GM19372 (cell line): ENCODE results near the gene DAPK3.
"Not testable (repeated sequence)": the region's sequence is repeated elsewhere in the genome, so short reads cannot be mapped to it uniquely, and the experiment has no call there.

Experiments
- ATAC-seq: cut with Tn5 transposase; IDR thresholded peaks from one replicate; pipeline ENCODE4 v1.9.1; 2021; ENCODE audit warnings: mild to moderate bottlenecking, low read depth, moderate library complexity; ENCODE audit not compliant: unreplicated experiment

DAPK3 gene

DNA sequence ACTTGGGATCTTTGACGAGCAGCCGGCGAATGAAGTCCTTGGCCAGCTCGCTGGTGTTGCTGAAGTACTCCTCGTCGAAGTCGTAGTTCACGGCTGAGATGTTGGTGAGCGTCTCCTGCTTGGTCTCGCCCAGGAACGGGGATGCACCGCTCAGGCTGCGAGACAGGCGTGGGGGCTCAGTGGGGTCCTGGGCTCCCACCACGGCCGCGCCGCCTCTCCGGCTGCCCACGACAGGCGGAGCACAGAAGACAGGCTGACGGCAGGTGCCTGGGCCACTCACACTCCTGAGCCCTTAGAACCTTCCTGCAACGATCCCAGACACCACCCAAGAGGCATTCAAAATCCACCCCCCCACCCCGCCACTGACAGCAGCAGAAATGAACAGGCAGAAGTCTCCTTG, 9.9 kb downstream of the DAPK3 start:
- no peak for ATAC-seq

- ATAC-seq = no peak
Observed at GRCh38 chr19:3959766-3960131, 11.2 kb downstream of the DAPK3 start.

- no peak for ATAC-seq
Observed at GRCh38 chr19:3958836-3959765, 11.8 kb downstream of the DAPK3 start.

DNA sequence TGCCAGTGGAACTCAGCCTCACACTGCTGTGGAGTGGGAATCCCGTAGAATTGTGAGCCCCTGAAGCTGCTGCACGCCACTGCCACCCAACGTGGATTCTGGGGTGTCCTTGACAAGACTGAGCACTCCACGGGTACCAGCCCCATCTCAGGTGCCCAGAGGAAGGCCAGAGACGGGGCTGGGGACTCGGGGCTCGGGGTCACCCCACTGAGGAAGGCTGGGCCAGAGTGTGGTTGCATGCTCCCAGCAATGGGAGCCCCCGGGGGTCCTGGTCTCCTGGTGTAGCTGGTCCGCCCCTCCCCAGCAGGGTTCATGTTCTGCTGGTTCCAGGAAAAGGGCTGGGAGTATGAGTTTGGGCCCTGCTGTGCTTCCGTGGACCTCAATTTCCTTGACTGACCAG, 15.2 kb downstream of the DAPK3 start:
- ATAC-seq = no peak

DNA sequence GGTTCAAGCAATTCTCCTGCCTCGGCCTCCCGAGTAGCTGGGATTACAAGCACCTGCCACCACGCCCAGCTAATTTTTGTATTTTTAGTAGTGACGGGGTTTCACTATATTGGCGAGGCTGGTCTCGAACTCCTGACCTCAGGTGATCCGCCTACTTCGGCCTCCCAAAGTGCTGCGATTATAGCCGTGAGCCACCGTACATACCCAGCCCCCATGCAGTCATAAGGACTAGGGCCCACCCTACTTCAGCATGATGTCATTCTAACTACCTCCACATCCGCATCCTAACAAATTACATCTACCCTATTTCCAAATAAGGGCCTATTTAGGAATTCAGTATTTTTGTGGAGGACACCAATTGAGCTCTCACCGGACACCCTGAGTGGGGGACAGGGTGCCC, 15.6 kb downstream of the DAPK3 start:
- not testable (repeated sequence) for ATAC-seq

- no peak for ATAC-seq
Observed at GRCh38 chr19:3954107-3954506, 16.8 kb downstream of the DAPK3 start.

DNA sequence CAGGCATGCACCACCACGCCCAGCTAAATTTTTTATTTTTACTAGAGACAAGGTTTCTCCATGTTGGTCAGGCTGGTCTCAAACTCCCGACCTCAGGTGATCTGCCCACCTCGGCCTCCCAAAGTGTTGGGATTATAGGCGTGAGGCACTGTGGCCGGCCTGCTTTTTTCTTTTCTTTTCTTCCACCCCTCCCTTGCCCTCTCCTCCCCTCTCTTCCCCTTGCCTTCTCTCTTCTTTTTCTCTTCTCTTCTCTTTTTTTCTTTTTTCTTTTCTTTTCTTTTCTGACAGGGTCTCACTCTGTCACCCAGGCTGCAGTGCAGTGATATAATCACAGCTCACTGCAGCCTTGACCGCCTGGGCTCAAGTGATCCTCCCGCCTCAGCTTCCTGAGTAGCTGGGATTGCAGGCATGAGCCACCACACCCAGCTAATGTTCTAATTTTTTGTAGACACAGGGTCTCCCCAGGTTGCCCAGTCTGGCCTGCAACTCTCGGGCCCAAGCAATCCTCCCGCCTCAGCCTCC, 18.1 kb downstream of the DAPK3 start:
- not testable (repeated sequence) for ATAC-seq

- ATAC-seq = no peak
Observed at GRCh38 chr19:3950871-3951861, 19.7 kb downstream of the DAPK3 start.

DNA sequence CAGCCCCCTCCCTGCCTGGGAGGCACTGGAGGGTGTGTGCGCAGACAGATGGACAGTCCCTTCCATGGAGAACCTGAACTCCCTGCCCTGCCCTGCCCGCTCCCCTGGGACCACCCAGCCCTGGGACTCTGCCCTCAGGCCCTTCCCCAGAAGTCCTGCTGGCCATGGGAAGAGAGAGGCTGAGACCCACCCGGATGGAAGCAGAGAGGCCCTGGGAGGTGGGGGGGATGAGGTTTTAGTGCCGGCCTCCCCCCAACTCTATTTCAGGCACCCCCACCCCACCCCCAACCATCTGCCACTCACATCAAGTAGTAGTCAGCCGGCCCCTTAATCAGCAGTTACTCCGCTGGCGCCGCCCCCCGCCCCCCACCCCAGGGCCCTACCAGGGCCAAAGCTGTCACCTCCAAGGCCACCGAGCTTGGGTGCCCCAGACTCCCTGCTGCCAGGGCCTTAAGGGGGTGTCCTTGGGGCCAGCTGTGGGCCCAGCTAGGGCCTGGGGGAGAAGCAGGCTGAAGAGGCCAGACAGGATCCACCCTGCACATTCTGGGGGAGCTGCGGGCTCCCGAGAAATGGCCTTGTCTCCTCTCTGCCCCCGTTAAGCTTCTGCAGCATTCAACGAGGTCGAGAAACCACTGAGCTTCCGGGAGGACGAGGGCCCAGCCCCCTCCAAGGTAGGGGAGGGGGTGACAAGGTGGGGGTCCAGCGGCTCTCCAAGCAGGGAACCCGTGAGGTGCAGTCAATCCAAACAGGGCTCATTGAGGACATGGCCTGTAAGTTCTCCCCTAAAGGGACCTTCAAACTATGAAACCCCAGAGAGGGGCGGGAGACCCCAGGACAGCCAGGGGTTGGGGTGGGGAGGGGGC, 20.7 kb downstream of the DAPK3 start:
- no peak for ATAC-seq

- ATAC-seq = no peak
Observed at GRCh38 chr19:3949294-3949693, 21.6 kb downstream of the DAPK3 start.

DNA sequence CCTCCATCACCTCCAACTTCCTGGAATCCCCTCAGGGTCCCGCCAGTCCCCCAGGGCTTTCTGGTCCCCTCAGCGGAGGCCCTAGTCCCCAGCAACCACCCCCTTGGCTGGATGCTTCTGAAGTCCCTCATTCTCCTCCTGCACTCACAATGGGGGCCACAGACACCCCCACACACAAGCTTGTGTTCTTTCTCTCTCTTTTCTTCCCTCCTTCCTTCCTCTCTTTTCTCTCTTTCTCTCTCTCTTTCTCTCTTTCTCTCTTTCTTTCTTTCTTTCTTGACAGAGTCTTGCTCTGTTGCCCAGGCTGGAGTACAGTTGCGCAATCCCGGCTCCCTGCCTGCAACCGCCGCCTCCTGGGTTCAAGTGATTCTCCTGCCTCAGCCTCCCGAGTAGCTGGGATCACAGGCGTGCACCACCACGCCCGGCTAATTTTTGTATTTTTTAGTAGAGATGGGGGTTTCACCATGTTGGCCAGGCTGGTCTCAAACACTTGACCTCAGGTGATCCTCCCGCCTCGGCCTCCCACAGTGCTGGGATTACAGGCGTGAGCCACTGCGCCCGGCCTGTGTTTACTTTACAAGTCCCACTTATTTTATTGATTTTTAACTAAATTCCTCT, 23.5 kb downstream of the DAPK3 start:
- ATAC-seq = not testable (repeated sequence)

DNA sequence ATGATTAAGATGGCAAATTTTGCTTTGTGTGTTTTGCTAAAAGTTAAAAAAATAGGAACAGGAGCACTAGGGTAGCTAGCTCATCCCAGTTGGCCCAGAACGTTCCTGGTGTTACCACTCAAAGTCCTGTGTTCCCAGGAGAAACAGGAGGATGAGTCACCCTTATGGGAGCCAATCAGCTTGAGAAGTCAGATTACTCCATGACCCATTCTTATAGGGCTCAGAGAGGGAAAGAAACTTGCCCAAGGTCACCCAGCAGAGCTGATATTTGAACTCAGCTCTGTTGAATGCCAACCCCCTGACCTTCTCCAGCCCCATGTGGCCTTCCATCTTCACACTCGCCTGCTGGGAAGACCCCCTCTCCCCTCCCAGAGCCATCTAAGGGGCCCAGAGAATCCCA, 25.1 kb downstream of the DAPK3 start:
- ATAC-seq = no peak

DNA sequence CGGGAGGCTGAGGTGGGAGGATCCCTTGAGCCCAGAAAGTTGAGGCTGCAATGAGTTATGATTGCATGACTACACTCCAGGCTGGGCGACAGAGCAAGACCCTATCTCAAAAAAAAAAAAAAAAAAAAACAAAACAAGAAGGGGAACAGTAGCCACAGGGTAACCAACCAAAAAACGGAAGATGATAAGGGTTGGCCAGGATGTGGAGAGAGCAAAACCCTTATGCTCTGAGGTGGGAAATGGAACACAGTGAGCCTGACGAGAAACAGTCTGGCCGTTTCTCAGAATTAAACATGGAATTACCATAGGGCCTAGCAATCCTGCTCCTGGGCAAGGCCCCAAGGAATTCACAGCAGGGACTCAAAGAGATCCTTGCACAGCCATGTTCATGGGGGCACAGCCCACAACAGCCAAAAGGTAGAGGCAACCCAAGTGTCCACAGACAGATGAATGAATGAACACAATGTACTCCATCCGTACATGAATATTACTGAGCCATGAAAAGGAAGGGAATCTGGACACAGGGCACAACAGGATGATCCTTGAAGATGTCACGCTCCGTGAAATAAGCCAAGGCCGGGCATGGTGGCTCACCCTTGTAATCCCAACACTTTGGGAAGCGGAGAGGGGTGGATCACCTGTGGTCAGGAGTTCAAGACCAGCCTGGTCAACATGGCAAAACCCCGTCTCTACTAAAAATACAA, 26.7 kb downstream of the DAPK3 start:
- ATAC-seq = no peak

DNA sequence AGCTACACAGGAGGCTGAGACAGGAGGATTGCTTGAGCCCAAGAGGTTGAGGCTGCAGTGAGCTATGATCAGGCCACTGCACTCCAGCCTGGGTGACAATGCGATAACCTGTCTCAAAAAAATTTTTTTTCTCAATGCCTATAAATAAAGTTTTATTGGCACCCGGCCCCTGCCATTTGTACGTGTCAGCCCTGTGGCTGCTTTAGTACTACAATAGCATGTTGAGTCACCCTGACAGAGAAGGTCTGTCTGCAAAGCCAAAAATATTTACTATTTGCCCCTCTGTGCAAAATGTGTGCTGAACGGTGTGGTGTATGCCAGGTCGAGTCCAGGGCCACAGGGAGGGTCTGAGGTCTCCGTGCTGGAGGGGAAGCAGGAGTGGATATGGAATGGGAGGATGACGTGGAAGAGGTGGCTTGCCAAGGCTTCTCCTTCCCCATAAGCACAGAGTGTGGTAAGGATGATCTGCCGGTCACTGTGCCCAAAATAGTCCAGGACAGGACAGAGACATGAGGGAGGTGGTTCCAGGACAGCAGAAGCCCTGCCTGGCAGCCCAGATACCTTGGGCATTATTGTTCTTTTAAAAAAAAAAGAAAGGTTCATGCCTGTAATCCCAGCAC, 28.0 kb downstream of the DAPK3 start:
- ATAC-seq = no peak

GRCh38 chr19:3938300-3938950, 32.5 kb downstream of the DAPK3 start:
- ATAC-seq = not testable (repeated sequence)

GRCh38 chr19:3936506-3937442, 34.1 kb downstream of the DAPK3 start:
- no peak for ATAC-seq
